Heart right ventricle (tissue), 16 donors: Measurements from ENCODE around the gene UXS1. TPM values are rescaled to one million over a fixed set of nuclear protein-coding genes. Genes with fewer than 3 reads are reported as not detected.
A peak's percentile ranks its signal among the peaks of the same experiment; 100 is the strongest.

ENCODE experiments used
- ATAC-seq, 8 donors: fragments of 200-7000 bp; cut with Tn5 transposase; one replicate each; pipeline ENCODE4 v1.9.1; 2020; ENCODE audit warnings: mild to moderate bottlenecking in 8 of 8, moderate library complexity in 8 of 8, moderate number of reproducible peaks in 1 of 8
- DNase-seq, 2 donors: peaks; one replicate each; pipeline ENCODE4 v3.0.0-alpha.2; 2020
- H3K27ac ChIP-seq, 10 donors: fragments of 200-600 bp; sonication (generic) in 2 of 10; one replicate each; pipeline versions ENCODE4 v1.5.0 to v1.8.0; 2020 to 2022; ENCODE audit warnings: mild to moderate bottlenecking in 3 of 10
- H3K27me3 ChIP-seq, 7 donors: fragments of 200-600 bp; one replicate each; pipeline ENCODE4 v1.8.0; 2021 to 2022; ENCODE audit warnings: mild to moderate bottlenecking in 2 of 7
- H3K36me3 ChIP-seq, 9 donors: fragments of 200-600 bp; sonication (generic) in 1 of 9; one replicate each; pipeline versions ENCODE4 v1.5.0 to v1.8.0; 2020 to 2022; ENCODE audit warnings: mild to moderate bottlenecking in 2 of 9
- H3K4me1 ChIP-seq, 9 donors: fragments of 200-600 bp; sonication (generic) in 1 of 9; one replicate each; pipeline versions ENCODE4 v1.5.0 to v1.8.0; 2020 to 2022; ENCODE audit warnings: mild to moderate bottlenecking in 4 of 9
- H3K4me3 ChIP-seq, 10 donors: fragments of 200-600 bp; sonication (generic) in 2 of 10; one replicate each; pipeline versions ENCODE4 v1.5.0 to v1.8.0; 2020 to 2022; ENCODE audit warnings: mild to moderate bottlenecking in 7 of 10, moderate library complexity in 2 of 10
- H3K9me3 ChIP-seq, 11 donors: fragments of 200-600 bp in 10 of 11; sonication (generic) in 2 of 11; one replicate each; pipeline versions ENCODE4 v1.5.0 to v1.8.0; 2013 to 2022; ENCODE audit warnings: mild to moderate bottlenecking in 2 of 11, control low read depth in 1 of 11, moderate library complexity in 1 of 11
- WGBS, 2 donors: extraction: QIAGEN DNeasy Blood & Tissue Kit; methylation state at CpG; one replicate each; pipeline ENCODE4 v1.1.7; 2013; ENCODE audit warnings: inconsistent platforms in 1 of 2; 5-methylcytosine and 5-hydroxymethylcytosine counted together
- intact Hi-C, 10 donors: fragments of 100-400 bp; cut with DNase I; formaldehyde crosslinking; loops; one replicate each; pipeline versions ENCODE4 v1.11.1 to v1.14.2; 2022
- polyA plus RNA-seq, 2 donors: library from polyadenylated mRNA; stranded (reverse); fragments of 200-250 nt; gene quantifications; one replicate each; pipeline ENCODE4 v1.2.3, GENCODE V29; 2013
- total RNA-seq, 10 donors: library from RNA; stranded (reverse); fragmentation: NEBNext Ultra II Directional in 3 of 10; extraction: Animal tissue kit (Norgen Biotek cat#: 25700) in 3 of 10; gene quantifications; one replicate each; pipeline versions ENCODE4 v1.2.1 to v1.2.4, GENCODE V29; 2021 to 2023
- TF ChIP-seq, protein P1 (sequence below), 9 donors: fragments of 200-600 bp; sonication (generic) in 2 of 9; IDR thresholded peaks; one replicate each; pipeline versions ENCODE4 v1.5.0 to v1.8.0; 2021 to 2022; ENCODE audit warnings: antibody characterized with exemption in 9 of 9, mild to moderate bottlenecking in 5 of 9, moderate library complexity in 1 of 9
- donor health status: Arrhythmogenic right ventricular cardiomyopathy.
- donor health status: ischemic (EF 13 %, LVEDD 7.1; RV severe dilation, severe dysfunction).
- donor health status: healthy with polysubstance abuse.
- donor health status: DM: no; HTN: yes; CAD: no.
- donor health status: DM: no; HTN: no; CAD: no.
- donor health status: ischemic (EF 25% LVEDD 6.9; RV normal size, moderate dysfunction).
- donor health status: ischemic (EF 25% LVEDD 5.7; RV mildly dilated, moderate dysfunction).
- donor health status: healthy.
- donor health status: DM: yes; HTN: yes; CAD: no.
- donor health status: Ischemic cardiomyopathy.
- donor health status: ischemic (EF 35%, LVEDD 5.7; RV mildly dilated, moderate dysfunction).
- donor health status: nonischemic (EF 11% LVEDD 7.7; RV severe dilation, severe dysfunction).
- donor health status: DM: yes; HTN: yes; CAD: no.
- donor health status: PGD.
- donor health status: ischemic (EF 29% LVEDD 5.4; RV normal size, mild dysfunction).
- donor health status: nonischemic (EF 23%, LVEDD 6.1; RV moderate dilation, normal function).

The UXS1 gene
- total and polyA plus RNA-seq, 12 donors: 7.1 to 35.0 (median 25.1) TPM

GRCh38 chr2:106158131-106158530 is 36.0 kb downstream of the UXS1 start:
- intact Hi-C loops: no loop called here
- Histone ChIP-seq H3K4me3 (peak overlapping the region in 1 of 10 donors; percentile 37), H3K4me1 (peaks cover 0 to 20% (median 4%) of the 10 kb centered on the region in 9 donors), H3K27ac (peak overlapping the region in 1 of 10 donors; percentile 76), H3K27me3 (no peaks in the 10 kb centered on the region), H3K9me3 (peaks cover 0 to 30% (median 18%) of the 10 kb centered on the region in 11 donors), H3K36me3 (peaks cover 0 to 70% (median 8%) of the 10 kb centered on the region in 9 donors)
- ATAC-seq (no peak), DNase-seq (no peak)
- 95 to 97% methylated on average over 4 of the region's 4 CpGs for WGBS, 2 donors
- TF ChIP-seq, protein P1, sequence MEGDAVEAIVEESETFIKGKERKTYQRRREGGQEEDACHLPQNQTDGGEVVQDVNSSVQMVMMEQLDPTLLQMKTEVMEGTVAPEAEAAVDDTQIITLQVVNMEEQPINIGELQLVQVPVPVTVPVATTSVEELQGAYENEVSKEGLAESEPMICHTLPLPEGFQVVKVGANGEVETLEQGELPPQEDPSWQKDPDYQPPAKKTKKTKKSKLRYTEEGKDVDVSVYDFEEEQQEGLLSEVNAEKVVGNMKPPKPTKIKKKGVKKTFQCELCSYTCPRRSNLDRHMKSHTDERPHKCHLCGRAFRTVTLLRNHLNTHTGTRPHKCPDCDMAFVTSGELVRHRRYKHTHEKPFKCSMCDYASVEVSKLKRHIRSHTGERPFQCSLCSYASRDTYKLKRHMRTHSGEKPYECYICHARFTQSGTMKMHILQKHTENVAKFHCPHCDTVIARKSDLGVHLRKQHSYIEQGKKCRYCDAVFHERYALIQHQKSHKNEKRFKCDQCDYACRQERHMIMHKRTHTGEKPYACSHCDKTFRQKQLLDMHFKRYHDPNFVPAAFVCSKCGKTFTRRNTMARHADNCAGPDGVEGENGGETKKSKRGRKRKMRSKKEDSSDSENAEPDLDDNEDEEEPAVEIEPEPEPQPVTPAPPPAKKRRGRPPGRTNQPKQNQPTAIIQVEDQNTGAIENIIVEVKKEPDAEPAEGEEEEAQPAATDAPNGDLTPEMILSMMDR (IDR thresholded peaks at IDR 0.05): no peak

DNA sequence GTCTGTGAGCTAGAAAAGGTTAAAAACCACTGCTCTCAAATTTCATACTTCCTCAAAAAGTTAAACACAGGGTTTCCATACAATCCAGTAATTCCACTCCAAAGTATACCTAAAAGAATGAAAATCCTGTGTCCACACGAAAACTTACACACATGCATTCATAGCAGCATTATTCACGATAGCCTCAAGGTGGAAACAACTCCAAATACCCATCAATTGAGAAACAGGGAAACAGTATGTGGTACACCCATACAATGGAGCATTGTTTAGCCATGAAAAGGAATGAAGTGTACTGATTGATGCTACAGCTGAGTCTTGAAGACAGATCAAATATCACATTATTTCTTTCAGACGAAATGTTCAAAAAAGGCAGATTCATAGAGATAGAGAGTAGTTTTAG is 36.7 kb downstream of the UXS1 start:
- Histone ChIP-seq H3K9me3 (peaks cover 0 to 31% (median 18%) of the 10 kb centered on the region in 11 donors), H3K4me3 (no peak overlapping the region), H3K27me3 (no peaks in the 10 kb centered on the region), H3K27ac (no peak overlapping the region), H3K4me1 (peaks cover 0 to 19% (median 4%) of the 10 kb centered on the region in 9 donors), H3K36me3 (peaks cover 0 to 70% (median 8%) of the 10 kb centered on the region in 9 donors)
- intact Hi-C loops: no loop called here
- no peak for DNase-seq
- WGBS, 2 donors: 94 to 95% methylated on average over 3 of the region's 3 CpGs
- ATAC-seq: no peak
- TF ChIP-seq, protein P1 (IDR thresholded peaks at IDR 0.05): no peak

- no peaks in the 10 kb centered on the region for H3K27me3 ChIP-seq
- TF ChIP-seq, protein P1 (IDR thresholded peaks at IDR 0.05): no peak
- H3K9me3 ChIP-seq: peaks cover 0 to 31% (median 18%) of the 10 kb centered on the region in 11 donors
- peaks cover 0 to 13% (median 0%) of the 10 kb centered on the region in 9 donors for H3K4me1 ChIP-seq
- no peak overlapping the region for H3K4me3 ChIP-seq
- H3K27ac ChIP-seq: no peak overlapping the region
- peaks cover 0 to 70% (median 8%) of the 10 kb centered on the region in 9 donors for H3K36me3 ChIP-seq
- DNase-seq (no peak), ATAC-seq (no peak)
- intact Hi-C loops: no loop called here
- WGBS, 2 donors: 95% methylated on average over 10 of the region's 10 CpGs
These were observed 37.5 kb downstream of the UXS1 start for GRCh38 chr2:106156305-106157296.

DNA sequence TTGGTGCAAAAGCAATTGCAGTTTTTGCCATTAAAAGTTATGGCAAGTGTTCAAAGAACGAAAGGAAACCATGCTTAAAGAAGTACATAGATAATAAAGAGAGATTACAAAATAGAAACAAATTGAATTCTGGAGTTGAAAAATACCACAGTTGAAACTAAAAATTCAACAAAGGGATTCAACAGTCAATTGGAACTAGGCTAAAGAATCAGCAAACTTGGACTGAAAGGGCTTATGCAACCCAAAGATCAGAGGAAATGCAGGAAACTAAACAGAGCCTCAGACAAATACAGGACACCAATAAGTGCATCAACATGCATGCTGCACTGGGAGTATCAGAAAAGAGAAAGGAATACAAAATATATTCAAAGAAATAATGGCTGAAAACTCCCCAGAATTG is 40.3 kb downstream of the UXS1 start:
- no peak for ATAC-seq
- no peak for DNase-seq
- H3K36me3 ChIP-seq: peaks cover 0 to 59% (median 8%) of the 10 kb centered on the region in 9 donors
- 97% methylated on average over 1 of the region's 1 CpG for WGBS, 2 donors
- no peaks in the 10 kb centered on the region for H3K27me3 ChIP-seq
- H3K4me1 ChIP-seq: no peaks in the 10 kb centered on the region
- TF ChIP-seq, protein P1 (IDR thresholded peaks at IDR 0.05): no peak
- intact Hi-C loops: no loop called here
- H3K27ac ChIP-seq: no peak overlapping the region
- H3K4me3 ChIP-seq: no peak overlapping the region
- peaks cover 0 to 31% (median 18%) of the 10 kb centered on the region in 11 donors for H3K9me3 ChIP-seq
